ENCODE data around the gene RPS6KA2. TPM values are rescaled to one million over a fixed set of nuclear protein-coding genes. Genes with fewer than 3 reads are reported as not detected.
A peak's percentile ranks its signal among the peaks of the same experiment; 100 is the strongest.

RPS6KA2 gene
- total RNA-seq, 1 experiment from 2014 or later, result 14.1 TPM

GRCh38 chr6:166627875-166628801 is 1.1 kb upstream of the RPS6KA2 start:
- DNase-seq, result peak; percentile 63
- peak overlapping the region; percentile 55 for H3K4me3 ChIP-seq
- no peaks in the 10 kb centered on the region for H3K27me3 ChIP-seq
- H3K9me3 ChIP-seq, result no peaks in the 10 kb centered on the region
- no peaks in the 10 kb centered on the region for H3K36me3 ChIP-seq

- Histone ChIP-seq H3K9me3 (no peaks in the 10 kb centered on the region), H3K4me3 (peak overlapping the region; percentile 73), H3K27me3 (no peaks in the 10 kb centered on the region), H3K36me3 (no peaks in the 10 kb centered on the region)
- peak; percentile 15 for DNase-seq
Measured at GRCh38 chr6:166626177-166627032, 646 bp downstream of the RPS6KA2 start.

DNA sequence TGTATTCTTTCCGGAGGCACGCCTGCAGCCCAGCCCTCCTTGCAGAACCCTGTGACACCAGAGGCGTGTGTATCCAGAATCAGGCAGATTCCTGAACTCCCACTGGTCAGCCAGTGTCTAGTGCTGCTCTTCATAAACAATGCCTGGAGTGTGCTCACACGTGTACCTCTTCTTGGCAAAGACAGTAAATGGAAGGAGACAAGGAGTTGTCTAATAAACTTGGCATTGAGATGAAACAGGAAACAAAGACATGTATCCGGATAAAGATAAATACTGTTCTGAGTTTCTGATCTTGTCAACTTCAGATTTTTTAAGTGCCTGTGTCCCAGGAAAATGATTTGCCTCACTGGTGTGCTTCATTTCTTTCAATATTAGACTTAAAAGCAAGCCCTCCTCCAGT is 1.7 kb downstream of the RPS6KA2 start:
- peak; percentile 50 for DNase-seq
- Histone ChIP-seq H3K36me3 (no peaks in the 10 kb centered on the region), H3K9me3 (no peaks in the 10 kb centered on the region), H3K4me3 (peak overlapping the region; percentile 73), H3K27me3 (no peaks in the 10 kb centered on the region)

DNA sequence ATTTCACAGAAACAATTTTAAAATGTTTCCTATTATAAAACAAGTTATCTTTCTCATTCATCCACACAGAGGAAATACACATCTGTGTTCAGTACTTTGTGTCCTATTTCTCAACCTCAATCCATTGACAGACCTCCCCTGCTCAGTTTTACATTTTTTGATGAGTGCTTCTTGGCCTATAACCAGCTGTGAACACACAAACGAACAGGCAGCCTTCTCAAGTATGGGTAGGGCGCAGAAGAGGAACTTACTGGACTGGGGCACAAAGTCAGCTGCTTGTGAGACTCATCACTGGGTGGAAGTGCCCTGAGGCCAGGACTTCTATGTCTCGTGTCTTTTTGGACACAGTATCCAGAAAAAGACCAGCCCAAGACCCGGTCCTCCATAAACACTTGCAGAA is 2.8 kb downstream of the RPS6KA2 start:
- no peak overlapping the region for H3K4me3 ChIP-seq
- no peaks in the 10 kb centered on the region for H3K9me3 ChIP-seq
- DNase-seq, result no peak
- H3K27me3 ChIP-seq, result no peaks in the 10 kb centered on the region
- no peaks in the 10 kb centered on the region for H3K36me3 ChIP-seq

DNA sequence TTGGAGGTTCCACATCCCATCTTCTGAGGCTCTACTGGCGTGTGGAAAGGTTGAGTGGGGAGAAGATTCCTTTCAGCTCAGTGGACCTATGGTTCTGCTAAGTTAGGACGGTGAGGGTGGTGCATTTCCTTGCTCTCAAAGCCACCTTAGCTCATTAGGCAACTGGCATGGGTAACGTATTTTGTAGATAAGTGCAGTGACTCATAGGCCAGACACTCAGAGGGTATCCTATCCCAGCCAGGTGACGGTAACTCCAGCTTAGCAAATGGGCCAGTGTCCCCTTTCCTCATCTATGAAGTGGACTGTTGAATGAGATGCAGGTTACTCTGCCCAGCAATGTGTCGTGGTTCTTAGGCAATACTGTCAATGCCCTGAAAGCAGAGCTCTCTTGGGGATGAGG is 3.7 kb downstream of the RPS6KA2 start:
- Histone ChIP-seq H3K36me3 (peaks cover 8% of the 10 kb centered on the region), H3K4me3 (no peak overlapping the region), H3K9me3 (no peaks in the 10 kb centered on the region), H3K27me3 (no peaks in the 10 kb centered on the region)
- no peak for DNase-seq

GRCh38 chr6:166621114-166621540 is 5.9 kb downstream of the RPS6KA2 start:
- Histone ChIP-seq H3K4me3 (no peak overlapping the region), H3K36me3 (peaks cover 18% of the 10 kb centered on the region), H3K9me3 (no peaks in the 10 kb centered on the region), H3K27me3 (no peaks in the 10 kb centered on the region)
- no peak for DNase-seq

- peaks cover 18% of the 10 kb centered on the region for H3K36me3 ChIP-seq
- H3K27me3 ChIP-seq, result no peaks in the 10 kb centered on the region
- DNase-seq, result no peak
- H3K4me3 ChIP-seq, result no peak overlapping the region
- no peaks in the 10 kb centered on the region for H3K9me3 ChIP-seq
Measured at GRCh38 chr6:166620478-166621113, 6.5 kb downstream of the RPS6KA2 start.

GRCh38 chr6:166619912-166620311 is 7.1 kb downstream of the RPS6KA2 start:
- Histone ChIP-seq H3K27me3 (no peaks in the 10 kb centered on the region), H3K36me3 (peaks cover 18% of the 10 kb centered on the region), H3K9me3 (no peaks in the 10 kb centered on the region), H3K4me3 (no peak overlapping the region)
- peak; percentile 95 for DNase-seq

GRCh38 chr6:166618866-166619761 is 7.9 kb downstream of the RPS6KA2 start:
- DNase-seq, result no peak
- Histone ChIP-seq H3K9me3 (no peaks in the 10 kb centered on the region), H3K4me3 (no peak overlapping the region), H3K36me3 (peaks cover 18% of the 10 kb centered on the region), H3K27me3 (no peaks in the 10 kb centered on the region)

GRCh38 chr6:166618251-166618650 is 8.8 kb downstream of the RPS6KA2 start:
- no peak overlapping the region for H3K4me3 ChIP-seq
- no peak for DNase-seq
- peaks cover 18% of the 10 kb centered on the region for H3K36me3 ChIP-seq
- H3K9me3 ChIP-seq, result no peaks in the 10 kb centered on the region
- no peaks in the 10 kb centered on the region for H3K27me3 ChIP-seq

DNA sequence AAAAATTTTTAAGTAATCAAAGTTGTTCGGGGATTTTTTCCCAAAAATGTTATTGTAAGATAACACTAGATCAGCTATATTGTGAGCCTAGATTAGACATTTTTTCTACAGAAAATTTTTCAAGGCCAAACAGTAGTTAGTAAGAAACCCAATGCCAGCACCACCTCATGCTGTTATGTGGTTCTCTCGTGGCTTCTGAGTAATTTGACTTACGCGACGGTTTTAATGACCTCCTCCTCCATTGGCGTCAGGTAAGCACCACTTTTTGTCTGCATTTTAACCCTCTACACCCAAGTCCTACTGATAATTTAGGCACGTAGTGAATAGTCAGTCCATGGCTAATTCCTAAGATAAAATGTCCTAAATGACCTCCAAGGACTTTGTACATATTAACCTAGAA is 9.7 kb downstream of the RPS6KA2 start:
- no peaks in the 10 kb centered on the region for H3K9me3 ChIP-seq
- H3K4me3 ChIP-seq, result no peak overlapping the region
- H3K27me3 ChIP-seq, result no peaks in the 10 kb centered on the region
- peaks cover 20% of the 10 kb centered on the region for H3K36me3 ChIP-seq
- no peak for DNase-seq

DNA sequence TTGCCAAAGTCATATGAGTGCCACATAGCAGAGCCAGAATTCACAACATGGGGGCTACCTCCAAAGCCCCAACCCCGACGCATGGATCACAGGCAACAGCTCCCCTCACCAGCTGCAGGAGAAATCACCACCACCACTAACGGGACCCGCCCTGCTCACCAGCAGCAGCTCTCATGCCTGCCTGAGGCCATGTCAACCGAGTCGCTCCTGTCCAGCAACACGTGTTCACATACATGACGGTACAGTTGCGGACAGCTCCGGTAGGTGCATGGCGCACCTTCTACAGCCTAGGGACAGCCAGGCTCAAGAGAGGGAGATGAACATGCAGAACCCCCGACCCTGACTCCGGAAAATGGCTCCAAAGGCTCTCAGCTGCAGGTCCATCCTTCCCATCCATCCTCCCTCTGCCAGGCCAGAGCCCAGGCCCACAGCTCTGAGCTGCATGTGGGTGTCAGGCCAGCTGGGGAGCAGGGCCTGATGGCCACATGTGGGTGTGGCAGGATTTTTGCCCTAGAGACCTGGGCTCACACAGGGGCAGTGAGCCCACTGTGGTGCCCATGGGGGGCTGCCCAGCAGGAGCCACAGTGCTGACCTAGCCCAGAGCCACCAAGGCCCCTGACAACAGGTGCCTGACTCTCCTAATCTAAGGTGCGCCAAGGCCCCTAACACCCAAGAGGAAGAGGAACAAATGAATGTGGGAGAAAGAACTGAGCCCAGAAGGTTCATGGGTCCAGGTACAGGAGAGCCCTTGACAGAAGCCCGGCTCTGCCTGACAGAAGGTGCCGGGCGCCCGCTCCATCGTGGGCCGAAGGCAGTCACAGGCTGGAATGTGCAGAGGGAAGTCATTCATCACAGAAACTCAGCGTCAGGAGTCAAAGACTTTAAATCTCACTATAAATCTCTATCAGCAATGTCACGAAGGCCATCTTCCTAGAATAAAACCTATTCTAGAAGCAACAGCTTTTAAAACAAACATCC is 10.5 kb downstream of the RPS6KA2 start:
- DNase-seq, result no peak
- H3K4me3 ChIP-seq, result no peak overlapping the region
- no peaks in the 10 kb centered on the region for H3K9me3 ChIP-seq
- peaks cover 20% of the 10 kb centered on the region for H3K36me3 ChIP-seq
- no peaks in the 10 kb centered on the region for H3K27me3 ChIP-seq

DNA sequence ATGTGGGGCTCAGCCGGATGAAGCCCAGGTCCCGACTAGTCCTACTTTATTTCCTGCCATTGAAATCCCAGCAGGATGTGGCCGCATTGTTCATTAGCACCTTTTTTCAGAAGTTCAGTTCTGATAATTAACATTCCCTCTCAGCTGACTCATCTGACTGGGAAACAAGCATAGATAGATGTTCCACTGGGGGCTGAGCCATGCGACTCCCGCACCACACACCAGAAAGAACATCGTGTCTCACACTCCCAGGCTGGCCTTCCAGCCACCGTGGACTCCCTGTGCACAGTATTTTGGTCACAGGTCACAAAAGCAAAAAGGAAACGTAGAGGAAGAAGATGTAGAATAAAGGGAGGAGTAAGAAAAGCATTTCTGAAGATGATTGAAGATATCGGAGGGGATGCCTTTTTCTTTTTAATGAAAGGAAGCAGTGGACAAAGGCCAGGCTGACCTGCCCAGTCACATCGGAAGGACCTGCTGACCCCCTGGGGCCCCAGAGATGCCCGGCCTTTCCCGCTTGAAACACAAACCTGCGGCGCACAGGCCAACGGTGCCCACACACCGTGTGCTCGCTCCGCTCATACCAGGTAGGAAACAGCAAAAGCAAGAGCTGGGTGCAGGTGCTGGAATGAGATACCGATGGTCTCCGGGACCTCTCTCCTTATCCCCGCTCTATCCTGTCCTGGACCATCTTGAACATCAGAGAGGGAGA is 11.8 kb downstream of the RPS6KA2 start:
- no peak for DNase-seq
- Histone ChIP-seq H3K4me3 (no peak overlapping the region), H3K9me3 (no peaks in the 10 kb centered on the region), H3K36me3 (peaks cover 20% of the 10 kb centered on the region), H3K27me3 (no peaks in the 10 kb centered on the region)

DNA sequence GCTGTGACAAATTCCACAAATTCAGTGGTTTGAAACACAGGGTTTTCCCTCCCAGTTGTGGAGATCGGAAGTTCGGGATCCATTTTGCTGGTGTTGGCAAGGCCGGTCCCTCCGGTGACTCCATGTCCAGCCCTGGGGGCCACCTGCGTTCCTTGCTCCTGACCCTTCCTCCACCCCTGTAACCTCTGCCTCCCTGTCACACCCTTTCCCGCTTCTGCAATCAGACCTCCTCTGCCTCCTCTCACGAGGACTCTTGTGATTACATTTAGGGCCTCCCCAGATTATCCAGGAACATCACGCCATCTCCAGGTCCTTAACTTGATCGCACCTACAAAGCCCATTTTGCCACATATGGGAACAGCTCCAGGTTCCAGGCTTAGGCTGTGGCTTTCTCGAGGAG is 12.5 kb downstream of the RPS6KA2 start:
- no peaks in the 10 kb centered on the region for H3K9me3 ChIP-seq
- peaks cover 20% of the 10 kb centered on the region for H3K36me3 ChIP-seq
- no peak overlapping the region for H3K4me3 ChIP-seq
- DNase-seq, result no peak
- no peaks in the 10 kb centered on the region for H3K27me3 ChIP-seq
